H1 (cell line): ENCODE measurements around the gene PRR3. TPM values are rescaled to one million over a fixed set of nuclear protein-coding genes. Genes with fewer than 3 reads are reported as not detected.

Experiments used
- CTCF ChIA-PET: fragments of 300-600 bp; sonication (Branson Sonifier 250); formaldehyde crosslinking; loops from one replicate; lab custom pipeline; 2021; ENCODE audit not compliant: partially characterized antibody; lab: Charles Lee
- POLR2A ChIA-PET: fragments of 300-600 bp; sonication (Branson Sonifier 250); formaldehyde crosslinking; loops from one replicate; lab custom pipeline; 2021; ENCODE audit warnings: inconsistent platforms; ENCODE audit not compliant: partially characterized antibody; lab: Charles Lee
- DNase-seq, 2 experiments: peaks; one replicate each; pipeline versions ENCODE4 v3.0.0 to v3.0.0-alpha.2; 2010 to 2022; ENCODE audit warnings: low spot score in 2 of 2, low read depth in 1 of 2, mixed read lengths in 1 of 2
- FAIRE-seq: peaks from 2 replicates; lab custom pipeline; 2011; peaks lifted over from hg19 to GRCh38; lab: Jason Lieb, UNC
- H2AFZ ChIP-seq: 2 replicates; pipeline ENCODE4 v1.8.1; 2012; ENCODE audit warnings: low read length, inconsistent platforms
- H2AK5ac ChIP-seq: 2 replicates; pipeline ENCODE4 v1.6.1; 2013; ENCODE audit warnings: low read depth, low read length
- H2BK120ac ChIP-seq: replicated peaks from 2 replicates; pipeline ENCODE3; 2013; ENCODE audit warnings: low read depth, low read length, inconsistent platforms
- H2BK12ac ChIP-seq: 2 replicates; pipeline ENCODE4 v1.6.1; 2013; ENCODE audit warnings: low read depth, low read length
- H2BK15ac ChIP-seq: 2 replicates; pipeline ENCODE4 v1.6.1; 2013; ENCODE audit warnings: low read length
- H2BK20ac ChIP-seq: 2 replicates; pipeline ENCODE4 v1.6.1; 2013; ENCODE audit warnings: low read length
- H2BK5ac ChIP-seq: 2 replicates; pipeline ENCODE4 v1.6.1; 2013; ENCODE audit warnings: low read depth, low read length
- H3K14ac ChIP-seq: 2 replicates; pipeline ENCODE4 v1.6.1; 2013; ENCODE audit warnings: inconsistent platforms; ENCODE audit not compliant: insufficient read length
- H3K18ac ChIP-seq: 2 replicates; pipeline ENCODE4 v1.6.1; 2013; ENCODE audit warnings: low read length; ENCODE audit errors: extremely low read depth
- H3K23ac ChIP-seq: 2 replicates; pipeline ENCODE4 v1.6.1; 2013; ENCODE audit warnings: inconsistent platforms; ENCODE audit not compliant: insufficient read length
- H3K23me2 ChIP-seq: 2 replicates; pipeline ENCODE4 v1.6.1; 2013; ENCODE audit warnings: low read depth, low read length
- H3K27ac ChIP-seq: 2 replicates; pipeline ENCODE4 v1.6.1; 2011; ENCODE audit warnings: low read depth, low read length, inconsistent platforms
- H3K27me3 ChIP-seq, 4 experiments: replicated peaks in 1 of 4; 1 replicate in 1 of 4; 2 replicates in 3 of 4; pipeline versions ENCODE4 v1.6.1 to v1.8.1; 2011 to 2013; ENCODE audit warnings: low read length in 3 of 4, mild to moderate bottlenecking in 3 of 4, inconsistent platforms in 2 of 4, mixed read lengths in 2 of 4, moderate library complexity in 1 of 4; ENCODE audit not compliant: control insufficient read depth in 3 of 4, insufficient read depth in 3 of 4; ENCODE audit errors: extremely low read depth in 1 of 4
- H3K36me3 ChIP-seq, 4 experiments: 2 replicates each; pipeline versions ENCODE4 v1.6.1 to v1.8.1; 2011 to 2013; ENCODE audit warnings: mild to moderate bottlenecking in 4 of 4, low read length in 3 of 4, moderate library complexity in 2 of 4, control low read depth in 1 of 4, inconsistent platforms in 1 of 4; ENCODE audit not compliant: insufficient read depth in 4 of 4, control insufficient read depth in 2 of 4
- H3K4ac ChIP-seq: replicated peaks from 2 replicates; pipeline ENCODE3; 2013; ENCODE audit warnings: low read length, low read depth, mixed read lengths, inconsistent platforms; ENCODE audit not compliant: insufficient read length
- H3K4me1 ChIP-seq, 4 experiments: replicated peaks in 1 of 4; 1 replicate in 1 of 4; 2 replicates in 3 of 4; pipeline versions ENCODE4 v1.6.1 to v1.8.1; 2011 to 2013; ENCODE audit warnings: low read length in 3 of 4, inconsistent platforms in 2 of 4, mixed read lengths in 1 of 4; ENCODE audit not compliant: insufficient read depth in 4 of 4, control insufficient read depth in 3 of 4
- H3K4me2 ChIP-seq, 2 experiments: 2 replicates each; pipeline versions ENCODE4 v1.6.1 to v1.8.1; 2011 to 2013; ENCODE audit warnings: low read depth in 2 of 2, low read length in 2 of 2, control low read depth in 1 of 2, inconsistent platforms in 1 of 2, mild to moderate bottlenecking in 1 of 2; ENCODE audit not compliant: insufficient read depth in 1 of 2
- H3K4me3 ChIP-seq, 4 experiments: fragments of 200-600, 300-600 bp in 1 of 4; sonication (generic), shearing (Covaris generic), sonication (Bioruptor Twin) in 1 of 4; 2 replicates each; pipeline versions ENCODE4 v1.5.1 to v1.8.1; 2011 to 2016; ENCODE audit warnings: low read length in 4 of 4, low read depth in 3 of 4, control low read depth in 2 of 4, inconsistent platforms in 2 of 4, mild to moderate bottlenecking in 2 of 4, mixed read lengths in 1 of 4, moderate library complexity in 1 of 4; ENCODE audit not compliant: insufficient read depth in 2 of 4; ENCODE audit errors: extremely low read depth in 1 of 4
- H3K56ac ChIP-seq: replicated peaks from 2 replicates; pipeline ENCODE3; 2013; ENCODE audit warnings: low read depth, mild to moderate bottlenecking, mixed read lengths, low read length, inconsistent platforms; ENCODE audit not compliant: insufficient read length
- H3K79me1 ChIP-seq: 2 replicates; pipeline ENCODE4 v1.6.1; 2013; ENCODE audit warnings: low read depth, low read length, control low read depth
- H3K79me2 ChIP-seq, 2 experiments: 2 replicates each; pipeline versions ENCODE4 v1.6.1 to v1.8.1; 2012 to 2013; ENCODE audit warnings: low read length in 2 of 2, mild to moderate bottlenecking in 2 of 2, inconsistent platforms in 1 of 2; ENCODE audit not compliant: insufficient read depth in 2 of 2, control insufficient read depth in 1 of 2
- H3K9ac ChIP-seq, 4 experiments: replicated peaks in 1 of 4; 1 replicate in 1 of 4; 2 replicates in 3 of 4; pipeline versions ENCODE4 v1.6.1 to v1.8.1; 2011 to 2013; ENCODE audit warnings: low read depth in 3 of 4, low read length in 3 of 4, control low read depth in 2 of 4, mild to moderate bottlenecking in 2 of 4, moderate library complexity in 2 of 4, inconsistent platforms in 1 of 4; ENCODE audit errors: extremely low read depth in 1 of 4
- H3K9me3 ChIP-seq, 2 experiments: 2 replicates each; pipeline versions ENCODE4 v1.6.1 to v1.8.1; 2012 to 2013; ENCODE audit warnings: mild to moderate bottlenecking in 2 of 2, moderate library complexity in 2 of 2, control low read depth in 1 of 2, inconsistent platforms in 1 of 2, low read depth in 1 of 2, low read length in 1 of 2, mixed read lengths in 1 of 2; ENCODE audit not compliant: insufficient read depth in 2 of 2
- H4K20me1 ChIP-seq, 2 experiments: replicated peaks in 1 of 2; 2 replicates each; pipeline versions ENCODE3 to v1.8.1; 2011 to 2013; ENCODE audit warnings: inconsistent platforms in 2 of 2, low read length in 2 of 2, mild to moderate bottlenecking in 1 of 2; ENCODE audit not compliant: insufficient read depth in 2 of 2, control insufficient read depth in 1 of 2
- H4K5ac ChIP-seq: 2 replicates; pipeline ENCODE4 v1.6.1; 2013; ENCODE audit warnings: low read length, low read depth, mixed read lengths, inconsistent platforms; ENCODE audit not compliant: insufficient read length
- H4K8ac ChIP-seq: 2 replicates; pipeline ENCODE4 v1.8.0; 2013; ENCODE audit warnings: mild to moderate bottlenecking, moderate library complexity, low read length, inconsistent platforms; ENCODE audit not compliant: insufficient read depth; ENCODE audit errors: extremely low read depth
- H4K91ac ChIP-seq: replicated peaks from 2 replicates; pipeline ENCODE3; 2013; ENCODE audit warnings: low read length, mixed read lengths, inconsistent platforms; ENCODE audit not compliant: insufficient read length
- CHD1 ChIP-seq: IDR thresholded peaks from 2 replicates; pipeline ENCODE4 v1.6.1; 2012; ENCODE audit warnings: low read depth, low read length, improper control_type of control experiment
- EGR1 ChIP-seq: IDR thresholded peaks from 2 replicates; pipeline ENCODE4 v1.6.1; 2011; ENCODE audit warnings: low read depth, low read length, borderline replicate concordance
- GTF2F1 ChIP-seq: IDR thresholded peaks from 2 replicates; pipeline ENCODE4 v1.6.1; 2012; ENCODE audit warnings: low read depth, low read length, improper control_type of control experiment, borderline replicate concordance
- MAFK ChIP-seq: IDR thresholded peaks from 2 replicates; pipeline ENCODE4 v1.6.1; 2012; ENCODE audit warnings: low read depth, mild to moderate bottlenecking, improper control_type of control experiment, low read length
- NANOG ChIP-seq: IDR thresholded peaks from 2 replicates; pipeline ENCODE4 v1.6.1; 2011; ENCODE audit warnings: low read length, low read depth, mild to moderate bottlenecking, inconsistent platforms; ENCODE audit not compliant: insufficient read depth, poor library complexity, severe bottlenecking
- POLR2A ChIP-seq, 2 experiments: IDR thresholded peaks; 1 replicate in 1 of 2; 2 replicates in 1 of 2; pipeline ENCODE4 v1.6.1; 2011; ENCODE audit warnings: low read depth in 2 of 2, low read length in 2 of 2, mild to moderate bottlenecking in 2 of 2; ENCODE audit errors: control extremely low read depth in 1 of 2
- POLR2AphosphoS5 ChIP-seq: IDR thresholded peaks from 2 replicates; pipeline ENCODE4 v1.6.1; 2011; ENCODE audit warnings: low read depth, low read length
- POU5F1 ChIP-seq: IDR thresholded peaks from 2 replicates; pipeline ENCODE4 v1.6.1; 2011; ENCODE audit warnings: low read depth, mild to moderate bottlenecking, low read length, moderate library complexity
- RFX5 ChIP-seq: IDR thresholded peaks from 2 replicates; pipeline ENCODE4 v1.6.1; 2011; ENCODE audit warnings: low read depth, low read length, improper control_type of control experiment, borderline replicate concordance
- SAP30 ChIP-seq: fragments of 300-600 bp; sonication (generic); IDR thresholded peaks from 2 replicates; pipeline ENCODE4 v1.7.1; 2012; ENCODE audit warnings: low read length, moderate library complexity, mild to moderate bottlenecking, inconsistent platforms; ENCODE audit not compliant: insufficient read depth, insufficient replicate concordance
- SP2 ChIP-seq: IDR thresholded peaks from 2 replicates; pipeline ENCODE4 v1.6.1; 2012; ENCODE audit warnings: mild to moderate bottlenecking, low read length, inconsistent platforms
- SP4 ChIP-seq: IDR thresholded peaks from 2 replicates; pipeline ENCODE4 v1.6.1; 2012; ENCODE audit warnings: low read length, inconsistent platforms
- SUZ12 ChIP-seq: fragments of 200-600 bp; sonication (generic); IDR thresholded peaks from 2 replicates; pipeline ENCODE4 v1.6.1; 2012; ENCODE audit warnings: mild to moderate bottlenecking, inconsistent platforms, low read length, moderate library complexity, mixed read lengths
- polyA plus RNA-seq, 7 experiments: library from polyadenylated mRNA; depleted of rRNA in 3 of 7; stranded (reverse) in 5 of 7; unstranded in 2 of 7; fragments of >200 nt in 5 of 7; fragments of 200-250 nt in 2 of 7; gene quantifications; 1 replicate in 5 of 7; 2 replicates in 1 of 7; 4 replicates in 1 of 7; pipeline versions ENCODE4 v1.2.1 to v1.2.3, GENCODE V29; 2011 to 2013; ENCODE audit warnings: missing spikeins in 2 of 7, mixed read lengths in 2 of 7
- total RNA-seq: library from RNA; stranded (reverse); fragmentation: NEBNext Ultra II Directional; extraction: Animal tissue kit (Norgen Biotek cat#: 25700); gene quantifications from 2 replicates; pipeline ENCODE4 v1.2.1, GENCODE V29; 2021
- TF ChIP-seq, protein P1 (sequence below): IDR thresholded peaks from 2 replicates; pipeline ENCODE4 v1.6.1; 2012; ENCODE audit warnings: low read length, inconsistent platforms

Gene PRR3
- total and polyA plus RNA-seq, 2 of the 8 experiments (the other 6 are each of a cell fraction or from before 2014, with no cell fraction given) = 10.5 to 24.2 TPM

DNA sequence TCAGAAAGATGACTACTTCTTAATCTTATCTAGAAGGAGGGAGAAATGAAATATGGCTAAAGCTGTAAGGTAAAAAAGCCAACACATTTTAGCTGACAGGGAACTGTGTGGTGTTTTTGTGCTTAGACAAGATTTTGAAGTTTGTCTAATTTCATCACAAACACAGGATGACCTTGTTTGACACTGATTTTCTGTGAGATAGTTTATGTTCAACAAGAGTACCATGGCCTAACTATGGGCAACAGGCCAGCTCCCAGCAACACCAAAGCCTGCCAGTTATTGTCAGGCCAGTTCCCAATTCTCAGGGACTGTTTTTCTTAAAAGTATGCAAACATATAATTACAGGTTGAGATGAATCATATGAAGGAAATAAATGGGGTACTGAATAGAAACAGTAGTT lies 8.7 kb downstream of the PRR3 start:
- Histone ChIP-seq H3K79me1 (no peaks in the 10 kb centered on the region), H4K91ac (no peak overlapping the region), H3K23ac (no peak overlapping the region), H2BK12ac (no peak overlapping the region), H3K56ac (no peak overlapping the region), H3K14ac (no peak overlapping the region), H4K20me1 (peaks cover 6 to 9% of the 10 kb centered on the region in 2 experiments), H3K4ac (no peak overlapping the region), H3K23me2 (peaks cover 2% of the 10 kb centered on the region; the same call in 1 of the 2 replicates), H2AK5ac (no peak overlapping the region), H3K4me3 (no peak overlapping the region), H3K4me1 (peaks cover 0 to 2% (median 0%) of the 10 kb centered on the region in 4 experiments; a peak in 3 of 7 replicates), H2BK15ac (no peak overlapping the region), H3K9ac (no peak overlapping the region), H3K9me3 (no peaks in the 10 kb centered on the region), H3K27me3 (no peaks in the 10 kb centered on the region), H4K5ac (no peak overlapping the region), H2AFZ (no peak overlapping the region), H3K27ac (no peak overlapping the region), H3K18ac (no peak overlapping the region), H2BK120ac (no peak overlapping the region), H3K36me3 (peaks cover 8 to 25% (median 12%) of the 10 kb centered on the region in 4 experiments; a peak in 7 of 8 replicates), H3K79me2 (no peaks in the 10 kb centered on the region), H4K8ac (no peak overlapping the region), H2BK5ac (no peak overlapping the region), H2BK20ac (no peak overlapping the region), H3K4me2 (no peak overlapping the region)
- ChIA-PET POLR2A (interaction anchor here (0.7 to 4.9 kb wide), 11 partner anchors 10 to 156 kb away, joined by 3 to 68 read pairs (median 5); partner anchors contain the start of genes GNL1 and PRR3), CTCF (interaction anchor here (1.3 to 2.1 kb wide), 2 partner anchors 8 to 31 kb away, joined by 3 to 6 read pairs; partner anchors contain the start of gene PRR3)
- FAIRE-seq (no peak), DNase-seq (no peak)
- TF ChIP-seq MAFK = no peak
- no peak for TF ChIP-seq SP2
- TF ChIP-seq, protein P1, sequence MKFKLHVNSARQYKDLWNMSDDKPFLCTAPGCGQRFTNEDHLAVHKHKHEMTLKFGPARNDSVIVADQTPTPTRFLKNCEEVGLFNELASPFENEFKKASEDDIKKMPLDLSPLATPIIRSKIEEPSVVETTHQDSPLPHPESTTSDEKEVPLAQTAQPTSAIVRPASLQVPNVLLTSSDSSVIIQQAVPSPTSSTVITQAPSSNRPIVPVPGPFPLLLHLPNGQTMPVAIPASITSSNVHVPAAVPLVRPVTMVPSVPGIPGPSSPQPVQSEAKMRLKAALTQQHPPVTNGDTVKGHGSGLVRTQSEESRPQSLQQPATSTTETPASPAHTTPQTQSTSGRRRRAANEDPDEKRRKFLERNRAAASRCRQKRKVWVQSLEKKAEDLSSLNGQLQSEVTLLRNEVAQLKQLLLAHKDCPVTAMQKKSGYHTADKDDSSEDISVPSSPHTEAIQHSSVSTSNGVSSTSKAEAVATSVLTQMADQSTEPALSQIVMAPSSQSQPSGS = no peak
- TF ChIP-seq CHD1 = no peak
- no peak for TF ChIP-seq GTF2F1
- no peak for TF ChIP-seq EGR1
- no peak for TF ChIP-seq POU5F1
- no peak for TF ChIP-seq RFX5
- no peak for TF ChIP-seq POLR2AphosphoS5
- TF ChIP-seq NANOG = no peak
- TF ChIP-seq SAP30 = no peak
- no peak for TF ChIP-seq SP4
- no peak for TF ChIP-seq SUZ12
- TF ChIP-seq POLR2A (IDR thresholded peaks at IDR 0.05; ENCODE audit: control extremely low read depth in 1 of 2, low read depth in 2 of 2, low read length in 2 of 2) = no peak
